Islet of Langerhans (tissue), 1 donor: ENCODE results near the gene NPTX1.

Experiments used
- FAIRE-seq: peaks from one replicate; lab custom pipeline; 2011; peaks lifted over from hg19 to GRCh38; lab: Jason Lieb, UNC

Gene NPTX1

DNA sequence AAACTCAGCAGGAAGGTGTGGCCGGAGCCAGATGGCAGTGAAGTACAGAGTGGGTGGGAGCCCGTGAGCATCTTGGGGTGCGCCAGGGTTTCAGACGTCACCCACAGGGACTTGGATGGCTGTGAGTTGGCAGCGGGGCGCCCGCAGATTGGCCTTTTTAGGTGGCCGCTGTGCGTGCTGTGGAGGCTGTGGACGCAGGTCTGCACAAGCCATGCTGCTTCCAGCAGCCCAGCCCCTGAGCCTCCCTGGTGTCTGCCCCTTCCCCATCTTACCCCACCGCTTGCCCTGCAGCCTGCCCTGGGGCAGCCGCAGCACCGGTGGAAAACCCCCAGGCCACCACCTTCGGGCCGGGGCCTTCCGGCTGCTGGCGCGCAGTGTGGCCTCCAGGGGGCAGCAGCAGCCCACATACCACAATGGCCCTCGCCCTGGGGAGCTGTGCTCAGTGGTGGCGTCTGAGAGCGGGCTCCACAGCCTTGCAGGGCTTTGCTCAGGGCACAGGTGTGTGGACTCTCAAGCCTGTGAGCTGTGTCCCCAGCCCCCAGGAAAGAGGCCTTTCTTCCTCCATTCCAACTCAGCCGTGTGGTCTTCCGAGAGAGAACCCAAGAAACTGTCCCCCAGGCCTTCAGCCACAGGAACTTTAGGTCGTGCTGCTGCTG lies 49.6 kb downstream of the NPTX1 start:
- no peak for FAIRE-seq

DNA sequence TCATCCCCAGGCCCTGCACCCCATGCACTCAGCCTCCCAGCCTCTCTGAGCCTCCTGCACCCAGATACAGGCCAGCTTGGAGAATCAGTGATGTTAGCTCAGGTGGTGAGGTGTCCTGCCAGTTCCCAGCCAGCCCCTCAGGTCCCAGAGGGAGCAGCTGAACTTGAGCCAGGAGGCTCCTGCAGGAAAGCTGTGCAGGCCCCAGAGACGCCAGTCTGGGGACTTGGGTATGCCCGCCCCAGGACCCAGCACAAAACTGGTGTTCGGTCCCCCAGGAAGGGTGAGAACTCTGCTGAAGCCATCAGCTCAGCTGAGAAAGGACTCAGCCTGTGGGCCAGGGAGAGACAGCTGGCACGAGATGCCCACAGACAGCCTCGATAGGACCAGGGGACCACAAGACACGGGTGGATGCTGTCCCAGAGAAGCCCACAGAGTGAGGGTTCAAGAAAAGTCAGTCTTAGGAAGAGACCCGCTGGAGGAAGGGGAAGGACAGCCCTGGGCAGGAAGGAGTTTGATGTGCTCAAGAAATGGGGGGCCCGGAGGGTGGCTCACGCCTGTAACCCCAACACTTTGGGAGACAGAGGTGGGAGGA lies 50.5 kb downstream of the NPTX1 start:
- FAIRE-seq = no peak

DNA sequence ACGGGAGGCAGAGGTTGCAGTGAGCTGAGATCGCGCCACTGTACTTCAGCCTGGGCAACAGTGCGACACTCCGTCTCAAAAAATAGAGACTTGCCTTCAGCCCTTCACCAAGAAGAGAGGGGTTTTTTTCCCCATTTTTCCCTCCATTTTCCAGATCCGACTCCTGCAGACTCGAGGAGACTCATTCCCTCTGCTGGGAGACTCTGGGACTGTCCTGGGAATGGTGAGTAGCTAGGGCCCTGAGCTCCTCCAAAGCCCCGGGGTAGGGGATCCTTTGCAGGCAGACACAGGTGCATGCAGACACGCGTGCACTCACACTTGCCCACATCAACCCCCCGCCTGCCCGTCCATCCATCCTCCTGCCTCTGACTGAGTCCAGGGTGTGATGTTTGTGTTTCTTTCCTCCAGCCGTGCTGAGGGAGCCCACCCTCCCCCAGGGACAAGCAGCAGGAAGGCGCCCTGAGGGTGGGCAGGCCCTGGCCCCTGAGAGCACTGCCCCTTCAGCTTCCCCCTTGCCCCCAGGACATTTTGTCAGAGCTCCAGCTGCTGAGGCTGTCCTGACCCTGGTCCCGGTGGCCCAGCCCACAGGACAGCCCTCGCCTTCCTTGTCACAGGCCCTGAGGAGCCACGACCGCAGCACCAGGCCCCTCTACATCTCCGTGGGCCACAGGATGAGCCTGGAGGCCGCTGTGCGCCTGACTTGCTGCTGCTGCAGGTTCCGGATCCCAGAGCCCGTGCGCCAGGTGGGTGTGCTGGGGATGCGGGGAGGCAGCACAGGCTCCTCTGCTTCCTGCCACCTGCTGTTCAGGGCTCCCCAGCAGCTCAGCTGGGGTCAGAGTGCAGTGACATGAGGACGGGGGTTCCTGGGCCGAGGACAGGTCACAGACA lies 51.3 kb downstream of the NPTX1 start:
- no peak for FAIRE-seq

GRCh38 chr17:80424261-80424660 lies 52.1 kb downstream of the NPTX1 start:
- no peak for FAIRE-seq

DNA sequence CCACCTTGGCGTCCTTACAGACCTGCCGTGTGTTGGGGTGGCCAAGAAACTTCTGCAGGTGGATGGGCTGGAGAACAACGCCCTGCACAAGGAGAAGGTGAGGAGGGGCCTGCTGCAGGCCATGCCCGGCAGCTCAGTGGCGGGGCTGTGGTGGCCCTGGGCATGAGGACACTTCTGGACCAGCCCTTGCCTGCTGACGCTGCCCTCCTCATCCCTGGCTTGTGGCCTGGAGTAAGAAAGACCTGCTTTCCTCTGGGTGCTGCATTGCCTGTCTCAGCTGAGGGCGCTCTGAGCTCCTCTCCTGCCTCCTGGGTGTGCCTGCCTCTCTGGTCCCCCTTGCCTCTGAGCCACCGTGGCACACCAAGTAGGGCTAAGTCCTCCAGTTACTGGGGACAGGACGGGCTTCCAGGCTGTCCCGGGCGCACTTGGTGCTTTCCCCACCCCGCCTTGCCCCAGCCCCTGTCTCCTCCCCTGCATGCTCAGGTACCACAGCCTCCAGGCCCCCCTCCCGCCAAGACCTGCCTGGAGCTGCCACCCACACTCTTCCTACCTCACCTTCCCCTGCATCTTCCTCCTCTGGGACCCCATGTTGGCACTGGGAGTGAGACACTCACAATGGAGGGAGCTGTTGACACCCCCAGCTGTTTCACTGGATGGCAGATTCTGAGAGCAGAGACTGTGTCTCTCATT lies 52.7 kb downstream of the NPTX1 start:
- FAIRE-seq = no peak

- FAIRE-seq = no peak
Observed at GRCh38 chr17:80422981-80423380, 53.4 kb downstream of the NPTX1 start.

DNA sequence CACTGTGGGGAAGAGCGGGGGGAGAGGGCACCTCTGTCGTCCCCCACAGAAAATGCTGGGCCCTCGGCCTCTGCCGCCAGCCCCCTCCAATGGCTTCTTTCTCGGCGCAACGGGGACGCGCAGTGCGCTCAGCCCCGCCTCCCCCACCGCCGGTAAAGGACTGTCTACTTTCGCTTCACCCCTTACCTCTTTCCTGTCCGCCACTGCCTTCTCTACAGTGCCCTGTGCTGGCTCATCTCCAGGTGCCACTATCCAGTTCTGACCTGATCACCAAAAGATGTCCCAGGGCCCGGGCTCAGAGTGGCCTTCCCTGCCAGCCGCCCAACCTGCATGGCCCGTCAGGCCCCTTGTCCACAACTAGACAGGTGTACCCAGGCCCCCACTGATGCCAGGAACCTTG lies 54.1 kb downstream of the NPTX1 start:
- no peak for FAIRE-seq

DNA sequence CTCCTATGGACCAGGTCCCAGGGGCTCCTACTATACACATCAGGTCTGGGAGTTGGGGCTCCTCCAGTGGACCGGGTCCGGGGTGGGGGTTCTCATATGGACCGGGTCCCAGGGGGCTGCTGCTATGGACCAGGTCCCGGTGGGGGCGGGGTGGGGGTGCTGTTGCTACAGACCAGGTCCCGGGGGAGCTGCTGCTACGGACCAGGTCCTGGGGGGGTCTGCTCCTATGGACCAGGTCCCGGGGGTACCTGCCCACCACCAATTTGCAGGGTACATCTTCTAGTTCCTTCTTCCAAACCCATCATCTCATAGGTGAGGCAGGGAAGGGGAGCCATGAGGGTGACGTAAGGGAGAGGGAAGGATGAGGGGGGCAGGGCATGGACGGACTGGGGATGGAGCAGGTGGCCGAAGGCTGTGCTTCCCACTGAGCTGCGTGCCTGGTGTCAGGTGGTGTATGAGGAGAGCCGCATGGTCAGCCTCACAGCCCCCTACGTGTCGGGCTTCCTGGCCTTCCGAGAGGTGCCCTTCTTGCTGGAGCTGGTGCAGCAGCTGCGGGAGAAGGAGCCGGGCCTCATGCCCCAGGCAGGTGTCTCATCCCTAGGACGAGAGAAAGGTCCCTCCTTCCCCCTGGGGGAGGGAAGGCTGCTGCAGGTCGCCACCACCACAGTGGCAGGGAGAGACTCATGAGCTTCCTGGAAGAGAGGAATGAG lies 54.9 kb downstream of the NPTX1 start:
- no peak for FAIRE-seq

DNA sequence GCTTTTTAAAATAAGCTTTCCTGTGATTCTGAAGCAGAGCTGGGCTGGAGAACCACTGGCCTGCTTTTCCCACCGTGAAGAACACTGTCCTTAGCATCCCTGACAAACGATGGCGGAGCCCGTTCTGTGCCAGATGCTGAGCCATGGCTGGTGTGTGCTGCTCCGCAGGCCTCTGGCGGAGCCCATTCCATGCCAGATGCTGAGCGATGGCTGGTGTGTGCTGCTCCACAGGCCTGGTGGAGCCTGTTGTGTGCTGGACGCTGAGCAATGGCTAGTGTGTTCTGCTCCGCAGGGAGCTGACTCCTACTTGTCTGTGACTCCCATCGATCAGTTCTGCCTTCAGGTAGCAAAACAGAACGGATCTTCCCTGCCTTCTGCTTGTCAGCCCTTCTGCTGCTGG lies 57.2 kb downstream of the NPTX1 start:
- FAIRE-seq = no peak

DNA sequence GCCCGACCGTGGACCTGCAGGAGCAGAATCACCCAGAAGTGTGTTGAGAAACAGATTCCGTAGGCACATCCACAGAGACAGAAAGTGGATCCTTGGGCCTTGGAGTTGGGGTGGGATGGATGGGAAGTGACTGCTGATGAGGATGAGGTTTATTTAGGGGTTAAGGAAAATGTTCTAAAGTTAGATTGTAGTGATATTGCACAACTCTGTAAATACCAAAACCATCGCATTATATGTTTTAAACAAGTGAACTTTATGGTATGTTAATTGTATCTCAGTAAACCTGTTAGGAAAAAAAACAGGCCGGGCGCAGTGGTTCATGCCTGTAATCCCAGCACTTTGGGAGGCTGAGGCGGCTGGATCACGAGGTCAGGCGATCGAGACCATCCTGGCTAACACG lies 57.8 kb downstream of the NPTX1 start:
- no peak for FAIRE-seq
